Common myeloid progenitor, CD34-positive (primary cell): ENCODE data around the gene TTC23.

ENCODE experiments used
- CTCF ChIA-PET: fragments of 350-600 bp; sonication (Branson Sonifier 250); formaldehyde crosslinking; loops from one replicate; lab custom pipeline; 2021; ENCODE audit warnings: antibody characterized with exemption; lab: Charles Lee
- POLR2A ChIA-PET: fragments of 350-600 bp; sonication (Branson Sonifier 250); formaldehyde crosslinking; loops from one replicate; lab custom pipeline; 2021; ENCODE audit warnings: antibody characterized with exemption; lab: Charles Lee
- DNase-seq, 3 donors: peaks; one replicate each; pipeline versions ENCODE4 v3.0.0 to v3.0.0-alpha.2; 2013
- H3K27ac ChIP-seq, 2 experiments: 1 replicate in 1 of 2; 2 replicates in 1 of 2; pipeline ENCODE4 v1.7.0; 2013; ENCODE audit warnings: inconsistent platforms in 2 of 2, low read length in 2 of 2, mild to moderate bottlenecking in 2 of 2, low read depth in 1 of 2, moderate library complexity in 1 of 2; ENCODE audit not compliant: severe bottlenecking in 2 of 2, insufficient read depth in 1 of 2, poor library complexity in 1 of 2
- H3K27me3 ChIP-seq, 5 experiments: replicated peaks in 2 of 5; 1 replicate in 3 of 5; 2 replicates in 2 of 5; pipeline versions ENCODE4 v1.6.1 to v1.7.0; 2013; ENCODE audit warnings: low read length in 4 of 5, mild to moderate bottlenecking in 2 of 5, moderate library complexity in 2 of 5, inconsistent platforms in 1 of 5; ENCODE audit not compliant: insufficient read depth in 5 of 5, control insufficient read depth in 4 of 5
- H3K36me3 ChIP-seq, 4 experiments: 1 replicate in 2 of 4; 2 replicates in 2 of 4; pipeline versions ENCODE4 v1.6.1 to v1.7.0; 2013; ENCODE audit warnings: low read length in 3 of 4, control low read depth in 1 of 4, mild to moderate bottlenecking in 1 of 4; ENCODE audit not compliant: control insufficient read depth in 4 of 4, insufficient read depth in 4 of 4
- H3K4me1 ChIP-seq, 4 experiments: 1 replicate in 3 of 4; 2 replicates in 1 of 4; pipeline versions ENCODE4 v1.6.1 to v1.7.1; 2013; ENCODE audit warnings: low read length in 3 of 4, mild to moderate bottlenecking in 3 of 4, control low read depth in 1 of 4, inconsistent platforms in 1 of 4, moderate library complexity in 1 of 4; ENCODE audit not compliant: control insufficient read depth in 4 of 4, insufficient read depth in 4 of 4; ENCODE audit errors: control extremely low read depth in 1 of 4
- H3K4me3 ChIP-seq, 7 experiments: 1 replicate in 4 of 7; 2 replicates in 3 of 7; pipeline versions ENCODE4 v1.5.1 to v1.7.0; 2013; ENCODE audit warnings: mild to moderate bottlenecking in 7 of 7, low read length in 6 of 7, moderate library complexity in 6 of 7, inconsistent platforms in 2 of 7, low read depth in 2 of 7, control low read depth in 1 of 7; ENCODE audit not compliant: insufficient read depth in 4 of 7, control insufficient read depth in 1 of 7; ENCODE audit errors: extremely low read depth in 1 of 7
- H3K9me3 ChIP-seq, 5 experiments: 1 replicate in 4 of 5; 2 replicates in 1 of 5; pipeline versions ENCODE4 v1.6.1 to v1.7.1; 2013; ENCODE audit warnings: low read length in 4 of 5, mild to moderate bottlenecking in 2 of 5, inconsistent platforms in 1 of 5, low read depth in 1 of 5, moderate library complexity in 1 of 5; ENCODE audit not compliant: control insufficient read depth in 4 of 5, insufficient read depth in 2 of 5; ENCODE audit errors: control extremely low read depth in 1 of 5
- WGBS: methylation state at CpG from one replicate; pipeline ENCODE4 v1.1.5; 2013; ENCODE audit not compliant: insufficient coverage; 5-methylcytosine and 5-hydroxymethylcytosine counted together

The TTC23 gene

GRCh38 chr15:99148851-99149276, 100.5 kb downstream of the TTC23 start:
- H3K36me3 ChIP-seq: no peaks in the 10 kb centered on the region
- H3K9me3 ChIP-seq: no peaks in the 10 kb centered on the region
- WGBS: 98% methylated on average over 7 of the region's 7 CpGs
- ChIA-PET CTCF (no interaction called here), POLR2A (no interaction called here)
- H3K27me3 ChIP-seq: no peaks in the 10 kb centered on the region
- DNase-seq: no peak
- H3K4me1 ChIP-seq: peaks cover 0 to 2% (median 0%) of the 10 kb centered on the region in 4 experiments
- H3K27ac ChIP-seq: no peak overlapping the region
- H3K4me3 ChIP-seq: no peak overlapping the region

GRCh38 chr15:99146661-99147060, 102.7 kb downstream of the TTC23 start:
- POLR2A ChIA-PET: interaction anchor here (0.6 kb wide), 1 partner anchor 36 kb away, joined by 3 read pairs; no protein-coding TSS in a partner anchor
- WGBS: 82% methylated on average over 5 of the region's 5 CpGs
- Histone ChIP-seq H3K27ac (no peak overlapping the region), H3K4me1 (peaks cover 0 to 2% (median 0%) of the 10 kb centered on the region in 4 experiments), H3K27me3 (no peaks in the 10 kb centered on the region), H3K36me3 (no peaks in the 10 kb centered on the region), H3K4me3 (no peak overlapping the region), H3K9me3 (peaks cover 0 to 3% (median 0%) of the 10 kb centered on the region in 5 experiments)
- CTCF ChIA-PET: no interaction called here
- no peak for DNase-seq

GRCh38 chr15:99145778-99146177, 103.6 kb downstream of the TTC23 start:
- no peak overlapping the region for H3K4me3 ChIP-seq
- H3K36me3 ChIP-seq: no peaks in the 10 kb centered on the region
- H3K4me1 ChIP-seq: peaks cover 0 to 2% (median 0%) of the 10 kb centered on the region in 4 experiments
- ChIA-PET CTCF (no interaction called here), POLR2A (no interaction called here)
- no peak overlapping the region for H3K27ac ChIP-seq
- 93% methylated on average over 3 of the region's 6 CpGs for WGBS
- peaks cover 0 to 3% (median 0%) of the 10 kb centered on the region in 5 experiments for H3K9me3 ChIP-seq
- no peaks in the 10 kb centered on the region for H3K27me3 ChIP-seq
- DNase-seq: no peak

- WGBS: 94% methylated on average over 6 of the region's 10 CpGs
- Histone ChIP-seq H3K4me3 (no peak overlapping the region), H3K9me3 (peaks cover 0 to 3% (median 0%) of the 10 kb centered on the region in 5 experiments), H3K27me3 (no peaks in the 10 kb centered on the region), H3K36me3 (no peaks in the 10 kb centered on the region), H3K27ac (no peak overlapping the region), H3K4me1 (peaks cover 0 to 2% (median 0%) of the 10 kb centered on the region in 4 experiments)
- no peak for DNase-seq
- POLR2A ChIA-PET: no interaction called here
- CTCF ChIA-PET: interaction anchor here (0.6 kb wide), 1 partner anchor 21 kb away, joined by 3 read pairs; no protein-coding TSS in a partner anchor
Observed at GRCh38 chr15:99145005-99145404, 104.4 kb downstream of the TTC23 start.

GRCh38 chr15:99143655-99144610, 105.4 kb downstream of the TTC23 start:
- DNase-seq: no peak

GRCh38 chr15:99143242-99143641, 106.1 kb downstream of the TTC23 start:
- 93% methylated on average over 2 of the region's 3 CpGs for WGBS
- Histone ChIP-seq H3K27ac (no peak overlapping the region), H3K4me1 (peaks cover 0 to 2% (median 0%) of the 10 kb centered on the region in 4 experiments), H3K9me3 (peaks cover 0 to 3% (median 0%) of the 10 kb centered on the region in 5 experiments), H3K27me3 (no peaks in the 10 kb centered on the region), H3K36me3 (no peaks in the 10 kb centered on the region), H3K4me3 (no peak overlapping the region)
- POLR2A ChIA-PET: no interaction called here
- CTCF ChIA-PET: interaction anchor here (0.9 kb wide), 1 partner anchor 14 kb away, joined by 3 read pairs; no protein-coding TSS in a partner anchor
- no peak for DNase-seq

More at GRCh38 chr15:99143655-99144610, 105.4 kb downstream of the TTC23 start:
- Histone ChIP-seq H3K27ac (no peak overlapping the region), H3K4me1 (peaks cover 0 to 2% (median 0%) of the 10 kb centered on the region in 4 experiments), H3K9me3 (peaks cover 0 to 3% (median 0%) of the 10 kb centered on the region in 5 experiments), H3K4me3 (no peak overlapping the region), H3K36me3 (no peaks in the 10 kb centered on the region), H3K27me3 (no peaks in the 10 kb centered on the region)
- ChIA-PET POLR2A (no interaction called here), CTCF (interaction anchor here (0.9 kb wide), 1 partner anchor 14 kb away, joined by 3 read pairs; no protein-coding TSS in a partner anchor)
- 99% methylated on average over 6 of the region's 7 CpGs for WGBS

- WGBS: 94% methylated on average over 2 of the region's 5 CpGs
- peaks cover 0 to 2% (median 0%) of the 10 kb centered on the region in 4 experiments for H3K4me1 ChIP-seq
- H3K27me3 ChIP-seq: no peaks in the 10 kb centered on the region
- no peak overlapping the region for H3K27ac ChIP-seq
- peaks cover 0 to 3% (median 0%) of the 10 kb centered on the region in 5 experiments for H3K9me3 ChIP-seq
- no peak for DNase-seq
- POLR2A ChIA-PET: no interaction called here
- CTCF ChIA-PET: no interaction called here
- H3K36me3 ChIP-seq: no peaks in the 10 kb centered on the region
- H3K4me3 ChIP-seq: no peak overlapping the region
Observed at GRCh38 chr15:99142562-99142961, 106.8 kb downstream of the TTC23 start.
